PC-9 (cell line): ENCODE data around the gene ENPP6. TPM values are rescaled to one million over a fixed set of nuclear protein-coding genes. Genes with fewer than 3 reads are reported as not detected.

Experiments used
- BruUV-seq: library from RNA; stranded (reverse); fragments of 400-500 nt; replicated peaks from 2 replicates; lab custom pipeline; 2021; lab: Mats Ljungman, UMichigan
- CTCF ChIA-PET: fragments of 300-600 bp; sonication (Branson Sonifier 250); formaldehyde crosslinking; loops from one replicate; lab custom pipeline; 2022; ENCODE audit warnings: antibody characterized with exemption; lab: Charles Lee
- POLR2A ChIA-PET: fragments of 300-600 bp; sonication (Branson Sonifier 250); formaldehyde crosslinking; loops from one replicate; lab custom pipeline; 2022; ENCODE audit warnings: antibody characterized with exemption; ENCODE audit not compliant: unreplicated experiment; lab: Charles Lee
- DNase-seq, 2 experiments: peaks; one replicate each; pipeline versions ENCODE4 v3.0.0 to v3.0.0-alpha.2; 2015 to 2022; ENCODE audit warnings: mixed read lengths in 1 of 2
- H2AFZ ChIP-seq: fragments of 200-600 bp; sonication (generic); 2 replicates; pipeline ENCODE4 v1.8.1; 2017; ENCODE audit warnings: antibody characterized with exemption
- H3F3A ChIP-seq: fragments of 200-600 bp; sonication (generic); 2 replicates; pipeline ENCODE4 v1.8.1; 2017; ENCODE audit warnings: antibody characterized with exemption, mild to moderate bottlenecking, low read depth; ENCODE audit not compliant: insufficient read depth
- H3K27ac ChIP-seq: fragments of 200-600 bp; sonication (generic); 2 replicates; pipeline ENCODE4 v1.6.1; 2016; ENCODE audit warnings: mixed run types
- H3K27me3 ChIP-seq: fragments of 200-600 bp; sonication (generic); 2 replicates; pipeline ENCODE4 v1.6.1; 2016; ENCODE audit warnings: low read depth, mixed run types; ENCODE audit not compliant: insufficient read depth
- H3K36me3 ChIP-seq: fragments of 200-600 bp; sonication (generic); 2 replicates; pipeline ENCODE4 v1.6.1; 2016; ENCODE audit warnings: low read depth, mixed run types
- H3K4me1 ChIP-seq: fragments of 200-600 bp; sonication (generic); replicated peaks from 2 replicates; pipeline ENCODE4 v1.6.1; 2016; ENCODE audit warnings: mixed run types; ENCODE audit not compliant: insufficient read depth
- H3K4me2 ChIP-seq: fragments of 200-600 bp; sonication (generic); 2 replicates; pipeline ENCODE4 v1.6.1; 2017; ENCODE audit warnings: mixed run types
- H3K4me3 ChIP-seq: fragments of 200-600 bp; sonication (generic); 2 replicates; pipeline ENCODE4 v1.6.1; 2016; ENCODE audit warnings: mixed run types
- H3K79me2 ChIP-seq: fragments of 200-600 bp; sonication (generic); 2 replicates; pipeline ENCODE4 v1.6.1; 2017; ENCODE audit warnings: low read depth, mixed run types
- H3K9me2 ChIP-seq: fragments of 200-600 bp; sonication (generic); 2 replicates; pipeline ENCODE4 v1.8.1; 2017; ENCODE audit warnings: mild to moderate bottlenecking; ENCODE audit not compliant: insufficient read depth
- H3K9me3 ChIP-seq: fragments of 200-600 bp; sonication (generic); 2 replicates; pipeline ENCODE4 v1.8.1; 2016; ENCODE audit warnings: low read depth; ENCODE audit not compliant: insufficient read depth
- H4K20me1 ChIP-seq: fragments of 200-600 bp; sonication (generic); 2 replicates; pipeline ENCODE4 v1.8.1; 2017; ENCODE audit not compliant: insufficient read depth
- EZH2 ChIP-seq: fragments of 200-600 bp; sonication (generic); IDR thresholded peaks from 2 replicates; pipeline ENCODE4 v1.8.0; 2017; ENCODE audit warnings: antibody characterized with exemption, low read depth
- intact Hi-C: fragments of 100-400 bp; cut with micrococcal nuclease; formaldehyde crosslinking; loops from one replicate; pipeline ENCODE4 v1.10.0; 2022; ENCODE audit not compliant: unreplicated experiment
- total RNA-seq: library from RNA; stranded (reverse); gene quantifications from 2 replicates; pipeline ENCODE4 v1.2.3, GENCODE V29; 2021
- TF ChIP-seq, protein P1 (sequence below): fragments of 200-600 bp; sonication (generic); conservative IDR thresholded peaks from 2 replicates; pipeline ENCODE4 v1.6.1; 2017; ENCODE audit warnings: mixed run types, antibody characterized with exemption, mild to moderate bottlenecking, moderate library complexity

ENPP6 gene
- total RNA-seq, 1 experiment from 2014 or later = not detected

- Histone ChIP-seq H3K9me2 (no peaks in the 10 kb centered on the region), H3K27ac (no peak overlapping the region), H3K36me3 (no peaks in the 10 kb centered on the region), H3K79me2 (no peaks in the 10 kb centered on the region), H3K4me3 (no peak overlapping the region), H3K9me3 (no peaks in the 10 kb centered on the region), H3K4me1 (no peaks in the 10 kb centered on the region), H4K20me1 (no peaks in the 10 kb centered on the region), H3K27me3 (no peaks in the 10 kb centered on the region; the same call in 1 of the 2 replicates), H3K4me2 (no peak overlapping the region), H3F3A (no peaks in the 10 kb centered on the region), H2AFZ (no peak overlapping the region)
- BruUV-seq = no TSS peak
- ChIA-PET CTCF (no interaction called here), POLR2A (no interaction called here)
- TF ChIP-seq, protein P1, sequence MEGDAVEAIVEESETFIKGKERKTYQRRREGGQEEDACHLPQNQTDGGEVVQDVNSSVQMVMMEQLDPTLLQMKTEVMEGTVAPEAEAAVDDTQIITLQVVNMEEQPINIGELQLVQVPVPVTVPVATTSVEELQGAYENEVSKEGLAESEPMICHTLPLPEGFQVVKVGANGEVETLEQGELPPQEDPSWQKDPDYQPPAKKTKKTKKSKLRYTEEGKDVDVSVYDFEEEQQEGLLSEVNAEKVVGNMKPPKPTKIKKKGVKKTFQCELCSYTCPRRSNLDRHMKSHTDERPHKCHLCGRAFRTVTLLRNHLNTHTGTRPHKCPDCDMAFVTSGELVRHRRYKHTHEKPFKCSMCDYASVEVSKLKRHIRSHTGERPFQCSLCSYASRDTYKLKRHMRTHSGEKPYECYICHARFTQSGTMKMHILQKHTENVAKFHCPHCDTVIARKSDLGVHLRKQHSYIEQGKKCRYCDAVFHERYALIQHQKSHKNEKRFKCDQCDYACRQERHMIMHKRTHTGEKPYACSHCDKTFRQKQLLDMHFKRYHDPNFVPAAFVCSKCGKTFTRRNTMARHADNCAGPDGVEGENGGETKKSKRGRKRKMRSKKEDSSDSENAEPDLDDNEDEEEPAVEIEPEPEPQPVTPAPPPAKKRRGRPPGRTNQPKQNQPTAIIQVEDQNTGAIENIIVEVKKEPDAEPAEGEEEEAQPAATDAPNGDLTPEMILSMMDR = no peak
- TF ChIP-seq EZH2 = no peak
- intact Hi-C loops = no loop called here
- no peak for DNase-seq
Observed at GRCh38 chr4:184096561-184097240, 121.0 kb downstream of the ENPP6 start.

DNA sequence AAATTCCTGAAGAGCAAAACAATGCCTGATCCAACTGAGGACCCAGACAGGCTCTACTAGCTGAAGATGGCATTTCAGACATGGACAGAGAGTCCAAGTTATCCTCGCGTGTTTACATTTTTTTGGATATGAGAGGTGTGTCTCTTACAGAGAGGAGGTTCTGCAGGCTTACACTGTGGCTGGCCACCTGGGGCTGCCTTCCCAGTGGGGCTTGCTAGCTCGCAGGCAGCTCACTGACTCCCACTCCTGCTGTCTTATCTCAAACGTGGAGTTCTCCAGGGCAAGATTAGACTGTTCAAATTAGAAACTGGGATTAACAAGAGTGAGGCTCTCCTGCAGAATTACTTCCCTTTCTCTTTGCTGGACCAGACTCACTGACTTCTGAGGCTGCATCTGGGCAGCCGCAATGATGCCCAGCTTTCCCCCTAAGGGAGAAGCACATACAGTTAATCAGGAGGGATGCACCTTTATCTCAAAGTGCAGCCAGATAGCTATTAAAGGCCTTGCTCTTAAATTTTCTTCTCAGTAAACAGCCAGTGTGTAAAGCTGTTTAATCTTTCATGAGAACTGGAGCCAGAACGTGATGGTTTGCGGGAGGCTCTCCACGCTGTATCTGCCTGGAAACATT, 123.0 kb downstream of the ENPP6 start:
- intact Hi-C loops = no loop called here
- POLR2A ChIA-PET = no interaction called here
- CTCF ChIA-PET = no interaction called here

GRCh38 chr4:184091986-184092385, 125.7 kb downstream of the ENPP6 start:
- Histone ChIP-seq H3K4me1 (no peaks in the 10 kb centered on the region), H3K4me3 (no peak overlapping the region), H3K27ac (no peak overlapping the region), H3K9me2 (no peaks in the 10 kb centered on the region), H2AFZ (no peak overlapping the region), H3K79me2 (no peaks in the 10 kb centered on the region), H4K20me1 (no peaks in the 10 kb centered on the region), H3K4me2 (no peak overlapping the region), H3F3A (no peaks in the 10 kb centered on the region), H3K36me3 (no peaks in the 10 kb centered on the region), H3K9me3 (no peaks in the 10 kb centered on the region), H3K27me3 (no peaks in the 10 kb centered on the region; the same call in 1 of the 2 replicates)
- BruUV-seq = no TSS peak
- intact Hi-C loops = no loop called here
- DNase-seq = no peak
- POLR2A ChIA-PET = no interaction called here
- no peak for TF ChIP-seq EZH2
- TF ChIP-seq, protein P1 = no peak
- CTCF ChIA-PET = no interaction called here

More for the DNA sequence above, 123.0 kb downstream of the ENPP6 start:
- BruUV-seq = no TSS peak
- no peaks in the 10 kb centered on the region for H3K9me2 ChIP-seq
- H3K4me1 ChIP-seq = no peaks in the 10 kb centered on the region
- no peak for DNase-seq
- no peak for TF ChIP-seq EZH2
- TF ChIP-seq, protein P1 = no peak
- H3K27me3 ChIP-seq = no peaks in the 10 kb centered on the region; the same call in 1 of the 2 replicates
- H2AFZ ChIP-seq = no peak overlapping the region
- H4K20me1 ChIP-seq = no peaks in the 10 kb centered on the region
- no peak overlapping the region for H3K4me3 ChIP-seq
- no peaks in the 10 kb centered on the region for H3K36me3 ChIP-seq
- H3K9me3 ChIP-seq = no peaks in the 10 kb centered on the region
- no peaks in the 10 kb centered on the region for H3K79me2 ChIP-seq
- H3K27ac ChIP-seq = no peak overlapping the region
- H3F3A ChIP-seq = no peaks in the 10 kb centered on the region
- H3K4me2 ChIP-seq = no peak overlapping the region
